GM23338 (cell line): Measurements from ENCODE around the gene THYN1. TPM values are rescaled to one million over a fixed set of nuclear protein-coding genes. Genes with fewer than 3 reads are reported as not detected.

ENCODE experiments used
- ATAC-seq: fragments of 200-7000 bp; cut with Tn5 transposase; 3 replicates; pipeline ENCODE4 v1.9.1; 2020
- DNase-seq: peaks from one replicate; pipeline ENCODE4 v3.0.0-alpha.2; 2015; ENCODE audit warnings: low spot score
- H2AFZ ChIP-seq: fragments of 200-600 bp; sonication (generic); 2 replicates; pipeline ENCODE4 v1.8.0; 2016; ENCODE audit warnings: antibody characterized with exemption, mild to moderate bottlenecking, moderate library complexity
- H3F3A ChIP-seq: fragments of 200-600 bp; sonication (generic); replicated peaks from 2 replicates; pipeline ENCODE4 v1.8.0; 2017; ENCODE audit warnings: antibody characterized with exemption, mixed run types, low read depth
- H3K27ac ChIP-seq: fragments of 200-600 bp; sonication (generic); 2 replicates; pipeline ENCODE4 v1.6.1; 2016; ENCODE audit warnings: low read depth
- H3K27me3 ChIP-seq: fragments of 200-600 bp; sonication (generic); 2 replicates; pipeline ENCODE4 v1.8.0; 2016; ENCODE audit warnings: mild to moderate bottlenecking, mixed run types, moderate library complexity; ENCODE audit not compliant: insufficient read depth
- H3K36me3 ChIP-seq: fragments of 200-600 bp; sonication (generic); 2 replicates; pipeline ENCODE4 v1.8.0; 2016; ENCODE audit warnings: mild to moderate bottlenecking; ENCODE audit not compliant: insufficient read depth
- H3K4me1 ChIP-seq: fragments of 200-600 bp; sonication (generic); 2 replicates; pipeline ENCODE4 v1.8.0; 2016; ENCODE audit warnings: mild to moderate bottlenecking, moderate library complexity; ENCODE audit not compliant: insufficient read depth
- H3K4me2 ChIP-seq: fragments of 200-600 bp; sonication (generic); 2 replicates; pipeline ENCODE4 v1.7.1; 2017; ENCODE audit warnings: mixed run types
- H3K4me3 ChIP-seq: fragments of 200-600 bp; sonication (generic); 2 replicates; pipeline ENCODE4 v1.6.1; 2016; ENCODE audit warnings: mixed run types
- H3K79me2 ChIP-seq: fragments of 200-600 bp; sonication (generic); replicated peaks from 2 replicates; pipeline ENCODE4 v1.8.0; 2017; ENCODE audit warnings: mild to moderate bottlenecking; ENCODE audit not compliant: insufficient read depth
- H3K9me2 ChIP-seq: fragments of 200-600 bp; sonication (generic); 2 replicates; pipeline ENCODE4 v1.8.0; 2017; ENCODE audit not compliant: insufficient read depth
- H4K20me1 ChIP-seq: fragments of 200-600 bp; sonication (generic); replicated peaks from 2 replicates; pipeline ENCODE4 v1.8.0; 2017; ENCODE audit warnings: mild to moderate bottlenecking; ENCODE audit not compliant: insufficient read depth
- H3K27ac Mint-ChIP-seq: 2 replicates; pipeline ENCODE4 v1.8.0; 2020; ENCODE audit warnings: inconsistent platforms, mild to moderate bottlenecking, moderate library complexity, mixed read lengths
- H3K27me3 Mint-ChIP-seq: 3 replicates; pipeline ENCODE4 v1.8.0; 2022; ENCODE audit warnings: low read depth, mild to moderate bottlenecking, moderate library complexity, mixed read lengths, inconsistent platforms; ENCODE audit not compliant: insufficient read depth, poor library complexity
- H3K36me3 Mint-ChIP-seq: 3 replicates; pipeline ENCODE4 v1.8.0; 2021; ENCODE audit warnings: low read depth, mild to moderate bottlenecking, inconsistent platforms, moderate library complexity, mixed read lengths
- H3K4me1 Mint-ChIP-seq: 3 replicates; pipeline ENCODE4 v1.8.0; 2020; ENCODE audit warnings: mild to moderate bottlenecking, inconsistent platforms, mixed read lengths
- H3K4me3 Mint-ChIP-seq: 3 replicates; pipeline ENCODE4 v1.8.0; 2021; ENCODE audit warnings: moderate library complexity, mild to moderate bottlenecking, inconsistent platforms, mixed read lengths
- H3K9me3 Mint-ChIP-seq: 3 replicates; pipeline ENCODE4 v1.8.0; 2020; ENCODE audit warnings: moderate library complexity, mild to moderate bottlenecking, inconsistent platforms, mixed read lengths
- CTCF ChIP-seq, 2 experiments: fragments of 200-600 bp in 1 of 2; sonication (generic) in 1 of 2; conservative IDR thresholded peaks; 2 replicates each; pipeline versions ENCODE4 v1.5.1 to v1.6.1; 2016 to 2017; ENCODE audit warnings: antibody characterized with exemption in 2 of 2, low read depth in 2 of 2, mild to moderate bottlenecking in 2 of 2, moderate library complexity in 1 of 2
- EZH2phosphoT487 ChIP-seq: fragments of 200-600 bp; sonication (generic); IDR thresholded peaks from one replicate; pipeline ENCODE4 v1.8.1; 2018; ENCODE audit warnings: antibody characterized with exemption; ENCODE audit not compliant: unreplicated experiment
- NANOG ChIP-seq: IDR thresholded peaks from 2 replicates; pipeline ENCODE4 v1.6.1; 2016; ENCODE audit warnings: antibody characterized with exemption, borderline replicate concordance
- POLR2AphosphoS5 ChIP-seq: IDR thresholded peaks from 2 replicates; pipeline ENCODE4 v1.6.1; 2016; ENCODE audit warnings: antibody characterized with exemption, low read depth
- ZNF114 ChIP-seq: fragments of 250-450 bp; sonication (Bioruptor Pico); IDR thresholded peaks from 2 replicates; pipeline ENCODE4 v1.5.0; 2020; ENCODE audit warnings: mild to moderate bottlenecking, moderate library complexity
- polyA plus RNA-seq: library from polyadenylated mRNA; unstranded; fragments of >200 nt; fragmentation: Nextera tagmentation; extraction: Ambion mirVana; gene quantifications from 2 replicates; pipeline ENCODE4 v1.2.1, GENCODE V29; 2016
- total RNA-seq: library from RNA; depleted of rRNA; stranded (reverse); fragments of >200 nt; shearing (Covaris generic); gene quantifications from 2 replicates; pipeline ENCODE4 v1.2.3, GENCODE V29; 2014
- TF ChIP-seq, protein P1 (sequence below): fragments of 250-450 bp; sonication (Bioruptor Pico); IDR thresholded peaks from 2 replicates; pipeline ENCODE4 v1.5.0; 2020; ENCODE audit warnings: mild to moderate bottlenecking, moderate library complexity

Gene THYN1
- total and polyA plus RNA-seq, 2 experiments from 2014 or later: 116 to 216 TPM

DNA sequence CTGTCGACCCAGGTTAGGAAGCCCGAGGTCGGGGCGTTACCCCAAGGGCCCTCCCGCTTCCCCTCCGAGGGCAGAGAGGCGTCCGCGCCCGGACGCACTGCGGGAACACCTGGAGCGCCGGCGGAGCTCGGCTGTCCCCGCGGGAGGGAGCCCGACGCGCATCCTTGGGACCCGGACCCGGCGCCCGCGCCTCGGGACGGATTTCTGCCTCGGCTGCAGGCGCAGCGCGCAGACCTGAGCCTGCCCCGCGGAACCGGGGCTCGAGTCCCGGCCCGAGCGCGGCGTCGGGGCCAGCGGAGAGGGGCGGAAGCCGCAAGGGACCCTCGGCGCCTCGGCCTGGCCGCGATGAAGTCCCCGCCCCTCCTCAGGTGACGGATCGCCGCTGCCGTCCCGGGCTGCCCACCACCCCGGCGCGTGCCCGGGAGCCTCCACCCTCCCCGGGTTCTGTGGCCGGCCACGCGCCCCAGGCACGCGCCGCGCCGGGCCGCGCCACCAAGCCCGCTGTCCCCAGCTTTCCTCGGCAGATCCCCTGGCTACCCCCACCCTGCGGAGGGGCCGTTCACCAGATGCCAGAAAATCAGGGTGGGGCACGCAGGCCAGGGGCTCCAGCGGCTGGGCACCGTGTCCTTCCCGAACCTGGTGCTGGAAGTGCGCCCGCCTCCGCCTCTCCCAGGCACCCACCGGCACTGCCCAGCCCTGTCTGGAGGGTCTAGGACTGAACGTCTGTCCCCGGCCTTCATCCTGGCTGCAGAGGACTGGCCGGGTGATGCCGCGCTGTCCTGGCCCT is 23.4 kb upstream of the THYN1 start:
- H3K4me3 ChIP-seq: peak overlapping the region; percentile 90
- peaks cover 49% of the 10 kb centered on the region for H3K36me3 Mint-ChIP-seq
- H3K27ac ChIP-seq: no peak overlapping the region
- no peak overlapping the region; the same call in 1 of the 2 replicates for H2AFZ ChIP-seq
- peak overlapping the region; percentile 93 for H3K4me2 ChIP-seq
- no peaks in the 10 kb centered on the region for H3K9me2 ChIP-seq
- TF ChIP-seq, protein P1, sequence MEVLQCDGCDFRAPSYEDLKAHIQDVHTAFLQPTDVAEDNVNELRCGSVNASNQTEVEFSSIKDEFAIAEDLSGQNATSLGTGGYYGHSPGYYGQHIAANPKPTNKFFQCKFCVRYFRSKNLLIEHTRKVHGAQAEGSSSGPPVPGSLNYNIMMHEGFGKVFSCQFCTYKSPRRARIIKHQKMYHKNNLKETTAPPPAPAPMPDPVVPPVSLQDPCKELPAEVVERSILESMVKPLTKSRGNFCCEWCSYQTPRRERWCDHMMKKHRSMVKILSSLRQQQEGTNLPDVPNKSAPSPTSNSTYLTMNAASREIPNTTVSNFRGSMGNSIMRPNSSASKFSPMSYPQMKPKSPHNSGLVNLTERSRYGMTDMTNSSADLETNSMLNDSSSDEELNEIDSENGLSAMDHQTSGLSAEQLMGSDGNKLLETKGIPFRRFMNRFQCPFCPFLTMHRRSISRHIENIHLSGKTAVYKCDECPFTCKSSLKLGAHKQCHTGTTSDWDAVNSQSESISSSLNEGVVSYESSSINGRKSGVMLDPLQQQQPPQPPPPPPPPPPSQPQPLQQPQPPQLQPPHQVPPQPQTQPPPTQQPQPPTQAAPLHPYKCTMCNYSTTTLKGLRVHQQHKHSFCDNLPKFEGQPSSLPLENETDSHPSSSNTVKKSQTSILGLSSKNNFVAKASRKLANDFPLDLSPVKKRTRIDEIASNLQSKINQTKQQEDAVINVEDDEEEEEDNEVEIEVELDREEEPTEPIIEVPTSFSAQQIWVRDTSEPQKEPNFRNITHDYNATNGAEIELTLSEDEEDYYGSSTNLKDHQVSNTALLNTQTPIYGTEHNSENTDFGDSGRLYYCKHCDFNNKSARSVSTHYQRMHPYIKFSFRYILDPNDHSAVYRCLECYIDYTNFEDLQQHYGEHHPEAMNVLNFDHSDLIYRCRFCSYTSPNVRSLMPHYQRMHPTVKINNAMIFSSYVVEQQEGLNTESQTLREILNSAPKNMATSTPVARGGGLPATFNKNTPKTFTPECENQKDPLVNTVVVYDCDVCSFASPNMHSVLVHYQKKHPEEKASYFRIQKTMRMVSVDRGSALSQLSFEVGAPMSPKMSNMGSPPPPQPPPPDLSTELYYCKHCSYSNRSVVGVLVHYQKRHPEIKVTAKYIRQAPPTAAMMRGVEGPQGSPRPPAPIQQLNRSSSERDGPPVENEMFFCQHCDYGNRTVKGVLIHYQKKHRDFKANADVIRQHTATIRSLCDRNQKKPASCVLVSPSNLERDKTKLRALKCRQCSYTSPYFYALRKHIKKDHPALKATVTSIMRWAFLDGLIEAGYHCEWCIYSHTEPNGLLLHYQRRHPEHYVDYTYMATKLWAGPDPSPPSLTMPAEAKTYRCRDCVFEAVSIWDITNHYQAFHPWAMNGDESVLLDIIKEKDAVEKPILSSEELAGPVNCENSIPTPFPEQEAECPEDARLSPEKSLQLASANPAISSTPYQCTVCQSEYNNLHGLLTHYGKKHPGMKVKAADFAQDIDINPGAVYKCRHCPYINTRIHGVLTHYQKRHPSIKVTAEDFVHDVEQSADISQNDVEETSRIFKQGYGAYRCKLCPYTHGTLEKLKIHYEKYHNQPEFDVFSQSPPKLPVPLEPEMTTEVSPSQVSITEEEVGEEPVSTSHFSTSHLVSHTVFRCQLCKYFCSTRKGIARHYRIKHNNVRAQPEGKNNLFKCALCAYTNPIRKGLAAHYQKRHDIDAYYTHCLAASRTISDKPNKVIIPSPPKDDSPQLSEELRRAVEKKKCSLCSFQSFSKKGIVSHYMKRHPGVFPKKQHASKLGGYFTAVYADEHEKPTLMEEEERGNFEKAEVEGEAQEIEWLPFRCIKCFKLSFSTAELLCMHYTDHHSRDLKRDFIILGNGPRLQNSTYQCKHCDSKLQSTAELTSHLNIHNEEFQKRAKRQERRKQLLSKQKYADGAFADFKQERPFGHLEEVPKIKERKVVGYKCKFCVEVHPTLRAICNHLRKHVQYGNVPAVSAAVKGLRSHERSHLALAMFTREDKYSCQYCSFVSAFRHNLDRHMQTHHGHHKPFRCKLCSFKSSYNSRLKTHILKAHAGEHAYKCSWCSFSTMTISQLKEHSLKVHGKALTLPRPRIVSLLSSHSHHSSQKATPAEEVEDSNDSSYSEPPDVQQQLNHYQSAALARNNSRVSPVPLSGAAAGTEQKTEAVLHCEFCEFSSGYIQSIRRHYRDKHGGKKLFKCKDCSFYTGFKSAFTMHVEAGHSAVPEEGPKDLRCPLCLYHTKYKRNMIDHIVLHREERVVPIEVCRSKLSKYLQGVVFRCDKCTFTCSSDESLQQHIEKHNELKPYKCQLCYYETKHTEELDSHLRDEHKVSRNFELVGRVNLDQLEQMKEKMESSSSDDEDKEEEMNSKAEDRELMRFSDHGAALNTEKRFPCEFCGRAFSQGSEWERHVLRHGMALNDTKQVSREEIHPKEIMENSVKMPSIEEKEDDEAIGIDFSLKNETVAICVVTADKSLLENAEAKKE (CRISPR knock-in tag): no peak
- TF ChIP-seq CTCF (conservative IDR thresholded peaks at IDR 0.05; ENCODE audit: low read depth in 2 of 2) (no peak; a peak in 1 of 4 replicates), POLR2AphosphoS5 (no peak), ZNF114 (CRISPR knock-in tag) (no peak), NANOG (no peak), EZH2phosphoT487 (no peak)
- H3K27ac Mint-ChIP-seq: peak overlapping the region; percentile 96; the same call in 1 of the 2 replicates
- peaks cover 10% of the 10 kb centered on the region; the same call in 1 of the 2 replicates for H3F3A ChIP-seq
- peaks cover 43% of the 10 kb centered on the region for H3K4me1 Mint-ChIP-seq
- peaks cover 18% of the 10 kb centered on the region for H3K27me3 Mint-ChIP-seq
- ATAC-seq (peak; percentile 43), DNase-seq (peak; percentile 71)
- peaks cover 57% of the 10 kb centered on the region for H3K79me2 ChIP-seq
- 0 out of 2 replicates have a peak, but pooled peaks cover 7% of the 10 kb centered on the region for H3K36me3 ChIP-seq
- peaks cover 4% of the 10 kb centered on the region; the same call in 1 of the 3 replicates for H3K9me3 Mint-ChIP-seq
- H3K4me1 ChIP-seq: peaks cover 34% of the 10 kb centered on the region
- H3K4me3 Mint-ChIP-seq: peak overlapping the region; percentile 99
- no peaks in the 10 kb centered on the region for H4K20me1 ChIP-seq
- H3K27me3 ChIP-seq: no peaks in the 10 kb centered on the region
